Activated CD4-positive, alpha-beta T cell treated with anti-CD3 and anti-CD28 coated beads for 36 hours (primary cell): ENCODE measurements around the gene EGR4. TPM values are rescaled to one million over a fixed set of nuclear protein-coding genes. Genes with fewer than 3 reads are reported as not detected.
"Not testable (repeated sequence)": the region's sequence is repeated elsewhere in the genome, so short reads cannot be mapped to it uniquely, and the experiment has no call there.

Experiments
- ATAC-seq: fragments of 200-7000 bp; cut with Tn5 transposase; one replicate; pipeline ENCODE4 v1.10.0; 2021; ENCODE audit warnings: mild to moderate bottlenecking, moderate library complexity
- CTCF ChIA-PET: fragments of 350-600 bp; sonication (Branson Sonifier 250); formaldehyde crosslinking; loops from one replicate; lab custom pipeline; 2021; ENCODE audit warnings: antibody characterized with exemption; lab: Charles Lee
- POLR2A ChIA-PET: fragments of 350-600 bp; sonication (Branson Sonifier 250); formaldehyde crosslinking; loops from one replicate; lab custom pipeline; 2021; ENCODE audit warnings: antibody characterized with exemption, inconsistent platforms; lab: Charles Lee
- DNase-seq: peaks from one replicate; pipeline ENCODE4 v3.0.0-alpha.2; 2020
- H3K27ac Mint-ChIP-seq: one replicate; pipeline ENCODE4 v1.8.0; 2021; ENCODE audit warnings: mixed read lengths
- H3K27me3 Mint-ChIP-seq: one replicate; pipeline ENCODE4 v1.8.0; 2021; ENCODE audit warnings: mixed read lengths
- H3K36me3 Mint-ChIP-seq: one replicate; pipeline ENCODE4 v1.8.0; 2021; ENCODE audit warnings: low read depth, mixed read lengths
- H3K4me1 Mint-ChIP-seq: one replicate; pipeline ENCODE4 v1.8.0; 2021; ENCODE audit warnings: mixed read lengths
- H3K4me3 Mint-ChIP-seq: one replicate; pipeline ENCODE4 v1.8.0; 2021; ENCODE audit warnings: mild to moderate bottlenecking, moderate library complexity, mixed read lengths
- H3K9me3 Mint-ChIP-seq: one replicate; pipeline ENCODE4 v1.8.0; 2021; ENCODE audit warnings: low read depth, mixed read lengths
- intact Hi-C, 2 experiments: fragments of 100-400 bp; cut with DNase I in 1 of 2; cut with micrococcal nuclease in 1 of 2; formaldehyde crosslinking; loops; one replicate each; pipeline versions ENCODE4 v1.14.2 to v1.15.1; 2022 to 2024; cut with DNase I, micrococcal nuclease
- total RNA-seq, 2 experiments: library from RNA; stranded (reverse); gene quantifications; one replicate each; pipeline ENCODE4 v1.2.3, GENCODE V29; 2021

The EGR4 gene
- total RNA-seq, 2 experiments from 2014 or later: 0.18 to 0.41 TPM

DNA sequence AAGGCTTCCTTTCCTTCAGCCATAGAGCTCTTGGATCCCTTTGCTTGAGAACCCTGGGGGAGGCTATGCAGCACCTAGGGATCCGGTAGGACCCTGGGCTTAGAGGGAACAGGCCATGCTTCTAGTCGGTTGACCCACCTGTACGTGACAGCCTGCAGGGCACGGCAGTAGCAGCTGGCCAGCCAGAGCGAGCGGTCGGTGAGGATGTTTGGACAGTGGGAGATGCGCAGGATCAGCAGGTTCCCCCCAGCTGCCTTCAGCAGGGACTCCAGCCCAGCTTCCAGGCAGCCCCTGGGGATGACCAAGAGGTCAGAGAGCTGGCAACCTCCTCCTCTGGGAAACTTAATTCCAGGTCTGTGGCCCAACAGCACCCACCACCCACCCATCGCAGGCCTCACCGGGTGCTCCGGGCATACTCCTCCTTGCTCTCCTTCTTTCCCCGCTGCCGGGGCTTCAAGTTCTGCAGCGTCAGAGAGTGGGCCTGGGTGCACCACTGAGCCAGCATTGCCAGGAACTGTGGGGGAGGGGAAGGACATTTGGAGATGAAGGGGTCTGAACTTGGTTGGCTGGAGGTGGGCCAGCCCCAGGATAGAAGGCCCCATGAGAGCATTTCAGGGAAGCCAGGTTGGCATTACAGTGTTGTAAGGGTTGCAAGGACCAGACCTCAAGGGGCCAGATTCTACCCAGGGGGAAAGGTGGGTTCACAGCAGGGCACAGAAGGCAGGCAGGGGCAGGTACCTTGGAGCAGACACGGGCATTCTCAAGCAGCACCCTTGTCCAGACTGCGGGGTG is 29.6 kb downstream of the EGR4 start:
- Mint-ChIP-seq H3K4me3 (no peak overlapping the region), H3K9me3 (no peaks in the 10 kb centered on the region), H3K27ac (no peak overlapping the region), H3K36me3 (peaks cover 23% of the 10 kb centered on the region), H3K4me1 (peaks cover 16% of the 10 kb centered on the region), H3K27me3 (no peaks in the 10 kb centered on the region)
- CTCF ChIA-PET: no interaction called here
- intact Hi-C loops: no loop called here
- POLR2A ChIA-PET: no interaction called here
- DNase-seq (no peak), ATAC-seq (no peak)

DNA sequence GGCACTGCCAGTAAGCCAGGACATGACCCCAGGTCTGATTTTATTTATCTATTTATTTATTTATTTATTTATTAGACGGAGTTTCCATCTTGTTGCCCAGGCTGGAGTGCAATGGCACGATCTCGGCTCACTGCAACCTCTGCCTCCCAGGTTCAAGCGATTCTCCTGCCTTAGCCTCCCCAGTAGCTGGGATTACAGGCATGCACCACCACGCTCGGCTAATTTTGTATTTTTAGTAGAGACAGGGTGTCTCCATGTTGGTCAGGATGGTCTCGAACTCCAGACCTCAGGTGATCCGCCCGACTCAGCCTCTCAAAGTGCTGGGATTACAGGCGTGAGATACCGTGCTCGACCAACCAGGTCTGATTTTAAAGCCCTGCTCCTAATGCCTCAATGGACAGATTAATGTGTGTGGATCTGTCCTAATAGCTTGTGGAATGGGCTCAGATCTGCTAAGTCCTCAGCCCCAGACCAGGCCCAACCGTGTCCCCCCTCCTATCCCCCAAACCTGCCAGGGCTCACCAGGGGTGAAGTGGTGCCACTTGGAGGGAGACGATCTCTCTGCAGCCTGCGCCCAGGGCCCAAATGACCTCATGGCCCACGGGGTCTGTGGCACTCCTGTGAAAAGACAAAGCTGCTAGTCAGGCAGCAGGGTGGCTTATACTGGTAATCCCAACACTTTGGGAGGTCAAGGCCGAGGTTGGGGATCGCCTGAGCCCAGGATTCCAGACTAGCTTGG is 30.5 kb downstream of the EGR4 start:
- DNase-seq, ATAC-seq: not testable (repeated sequence)

DNA sequence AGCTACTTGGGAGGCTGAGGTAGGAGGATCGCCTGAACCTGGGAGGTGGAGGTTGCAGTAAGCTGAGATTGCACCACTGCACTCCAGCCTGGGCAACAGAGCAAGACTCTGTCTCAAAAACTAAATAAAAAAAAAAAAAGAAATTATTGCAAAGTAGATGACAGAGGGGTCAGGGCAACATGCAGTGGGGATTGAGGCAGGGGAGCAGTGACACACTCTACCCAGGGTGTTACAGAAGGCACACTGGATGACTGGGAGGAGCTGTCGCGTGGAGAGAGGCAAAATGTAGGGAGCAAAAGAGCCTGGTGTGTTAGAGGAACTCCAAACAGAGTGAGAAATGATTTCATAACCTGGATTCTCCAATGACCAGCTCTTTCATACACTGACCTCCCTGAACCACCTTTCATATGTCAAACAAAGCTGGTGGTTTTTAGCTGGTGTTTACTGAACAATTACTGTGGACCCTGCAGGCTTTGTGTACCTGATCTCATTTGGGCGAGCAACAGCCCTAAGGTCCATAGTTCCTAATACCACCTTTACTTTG is 31.2 kb downstream of the EGR4 start:
- H3K27ac Mint-ChIP-seq: no peak overlapping the region
- CTCF ChIA-PET: interaction anchor here (0.6 to 0.7 kb wide), 2 partner anchors 10 to 28 kb away, joined by 3 read pairs; no protein-coding TSS in a partner anchor
- POLR2A ChIA-PET: no interaction called here

More for the DNA sequence above, 30.5 kb downstream of the EGR4 start:
- H3K4me3 Mint-ChIP-seq, H3K4me1 Mint-ChIP-seq, H3K27me3 Mint-ChIP-seq, H3K9me3 Mint-ChIP-seq, POLR2A ChIA-PET, intact Hi-C loops, H3K27ac Mint-ChIP-seq: not testable (repeated sequence)
- CTCF ChIA-PET: interaction anchor here (0.6 to 0.7 kb wide), 2 partner anchors 9 to 28 kb away, joined by 3 read pairs; no protein-coding TSS in a partner anchor
- H3K36me3 Mint-ChIP-seq: peaks cover 18% of the 10 kb centered on the region

DNA sequence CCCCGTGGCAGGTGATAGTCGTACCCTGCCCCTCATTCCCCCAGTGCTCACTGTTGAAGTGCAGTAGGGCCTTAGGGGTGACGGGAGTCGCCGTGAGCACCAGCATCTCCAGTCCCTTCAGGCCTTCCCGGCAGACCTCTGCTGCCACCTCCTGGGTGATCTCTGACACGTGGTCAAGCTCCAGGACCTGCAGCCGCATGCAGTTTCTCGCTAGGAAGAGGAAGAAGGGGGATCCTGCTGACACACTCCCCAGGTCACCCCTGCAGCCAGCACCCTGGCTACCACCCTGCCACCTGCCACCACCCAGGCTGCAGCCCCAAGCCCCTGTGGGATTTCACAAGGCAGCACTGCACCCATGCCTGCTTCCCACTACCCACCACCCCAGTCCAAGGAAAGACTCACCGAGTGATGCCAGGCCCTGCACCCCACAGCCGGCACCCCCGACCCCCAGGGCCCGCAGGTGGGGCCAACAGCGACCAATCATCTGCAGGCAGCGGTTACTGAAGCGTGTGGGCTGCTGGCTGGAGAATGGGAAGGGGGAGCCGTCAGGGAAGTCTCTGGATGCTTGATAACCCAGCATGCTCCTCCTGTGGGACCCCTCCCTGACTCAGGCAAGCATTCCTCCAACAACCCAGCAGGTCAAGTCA is 32.9 kb downstream of the EGR4 start:
- DNase-seq: peak; percentile 41
- no peak for ATAC-seq
- Mint-ChIP-seq H3K27me3 (no peaks in the 10 kb centered on the region), H3K4me1 (no peaks in the 10 kb centered on the region), H3K9me3 (no peaks in the 10 kb centered on the region), H3K36me3 (peaks cover 13% of the 10 kb centered on the region), H3K27ac (no peak overlapping the region), H3K4me3 (no peak overlapping the region)
- ChIA-PET CTCF (no interaction called here), POLR2A (no interaction called here)
- intact Hi-C loops: no loop called here

More for the DNA sequence above, 31.2 kb downstream of the EGR4 start:
- peaks cover 5% of the 10 kb centered on the region for H3K4me1 Mint-ChIP-seq
- H3K9me3 Mint-ChIP-seq: no peaks in the 10 kb centered on the region
- H3K4me3 Mint-ChIP-seq: no peak overlapping the region
- peaks cover 16% of the 10 kb centered on the region for H3K36me3 Mint-ChIP-seq
- intact Hi-C loops: no loop called here
- DNase-seq (no peak), ATAC-seq (no peak)
- no peaks in the 10 kb centered on the region for H3K27me3 Mint-ChIP-seq

DNA sequence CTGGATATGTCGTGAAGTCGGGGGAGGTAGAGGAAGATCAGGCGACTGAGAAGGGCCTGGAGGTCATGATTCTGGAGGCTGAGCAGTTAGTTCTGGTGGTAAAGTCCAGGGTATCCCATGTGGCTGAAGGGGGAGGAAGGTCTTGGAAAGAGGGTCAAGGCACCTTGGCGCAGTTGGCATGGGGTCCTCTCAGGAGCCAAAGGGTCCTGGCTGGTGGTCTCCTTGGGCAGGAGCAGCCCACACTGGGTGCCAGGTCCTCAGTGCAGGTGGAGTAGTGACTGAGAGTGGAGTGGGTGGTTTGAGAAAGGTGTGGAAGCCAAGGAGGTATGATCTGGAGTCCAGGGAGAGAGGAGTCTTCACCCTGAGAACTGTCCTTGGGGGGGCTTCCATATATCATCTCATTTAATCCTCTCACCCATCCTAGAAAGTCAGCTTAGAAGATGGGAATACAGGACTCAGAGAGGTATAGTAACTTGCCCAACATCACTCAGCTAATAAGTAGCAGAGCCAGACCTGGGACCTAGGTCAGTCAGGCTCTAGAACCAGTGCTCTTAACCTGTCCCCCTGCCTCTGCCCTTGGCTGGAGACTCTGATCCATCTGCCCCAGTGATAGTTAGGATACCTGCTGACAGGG is 33.5 kb downstream of the EGR4 start:
- H3K36me3 Mint-ChIP-seq: peaks cover 13% of the 10 kb centered on the region
- ATAC-seq: no peak
- no peaks in the 10 kb centered on the region for H3K27me3 Mint-ChIP-seq
- intact Hi-C loops: no loop called here
- no peaks in the 10 kb centered on the region for H3K9me3 Mint-ChIP-seq
- H3K4me3 Mint-ChIP-seq: no peak overlapping the region
- CTCF ChIA-PET: interaction anchor here (0.5 kb wide), 1 partner anchor 191 kb away, joined by 4 read pairs; no protein-coding TSS in a partner anchor
- no peak for DNase-seq
- H3K27ac Mint-ChIP-seq: no peak overlapping the region
- POLR2A ChIA-PET: interaction anchor here (0.5 kb wide), 1 partner anchor 9 kb away, joined by 3 read pairs; no protein-coding TSS in a partner anchor
- no peaks in the 10 kb centered on the region for H3K4me1 Mint-ChIP-seq

DNA sequence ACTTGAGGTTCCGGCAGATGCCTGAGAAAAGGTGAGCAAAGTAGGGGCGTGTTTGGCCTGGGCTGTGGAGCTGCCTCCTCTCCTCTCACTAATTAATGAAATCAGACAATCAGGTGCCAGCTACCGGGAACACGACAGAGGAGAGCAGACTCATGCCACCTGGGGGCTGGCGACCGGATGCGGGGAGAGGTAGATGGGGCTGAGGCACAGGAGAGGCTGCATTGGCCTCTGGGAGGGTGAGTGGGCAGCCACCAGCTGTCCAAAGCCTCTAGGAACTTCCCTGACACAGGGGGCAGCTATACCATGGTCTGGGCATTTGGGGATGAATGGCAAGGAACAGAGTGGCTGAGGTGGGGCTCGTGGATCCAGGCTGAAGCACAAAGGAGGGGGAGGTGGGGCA is 34.1 kb downstream of the EGR4 start:
- H3K4me1 Mint-ChIP-seq: no peaks in the 10 kb centered on the region
- no peak overlapping the region for H3K27ac Mint-ChIP-seq
- H3K27me3 Mint-ChIP-seq: no peaks in the 10 kb centered on the region
- ChIA-PET CTCF (interaction anchor here (0.5 to 0.6 kb wide), 2 partner anchors 51 to 191 kb away, joined by 4 read pairs; no protein-coding TSS in a partner anchor), POLR2A (interaction anchor here (0.5 kb wide), 1 partner anchor 8 kb away, joined by 3 read pairs; no protein-coding TSS in a partner anchor)
- no peak for DNase-seq
- intact Hi-C loops: no loop called here
- H3K9me3 Mint-ChIP-seq: no peaks in the 10 kb centered on the region
- H3K4me3 Mint-ChIP-seq: no peak overlapping the region
- ATAC-seq: no peak
- H3K36me3 Mint-ChIP-seq: peaks cover 14% of the 10 kb centered on the region

DNA sequence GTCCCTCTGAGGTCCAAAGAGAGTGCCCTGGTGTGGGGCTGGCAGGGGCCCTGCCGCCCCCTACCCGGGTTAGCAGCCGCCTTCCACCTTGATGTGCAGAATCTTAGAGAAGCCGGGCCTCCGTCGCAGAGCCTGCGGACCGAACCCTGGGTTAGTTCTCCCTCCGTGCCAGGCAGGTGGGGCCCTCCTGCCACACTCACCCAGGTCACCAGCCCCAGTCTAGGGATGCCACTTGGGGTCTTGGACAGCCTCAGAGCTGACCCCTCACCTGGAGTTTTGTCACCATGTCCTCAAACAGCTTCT is 34.5 kb downstream of the EGR4 start:
- ChIA-PET CTCF (interaction anchor here (0.6 kb wide), 1 partner anchor 51 kb away, joined by 4 read pairs; no protein-coding TSS in a partner anchor), POLR2A (no interaction called here)
- H3K27ac Mint-ChIP-seq: no peak overlapping the region
- peaks cover 13% of the 10 kb centered on the region for H3K36me3 Mint-ChIP-seq
- intact Hi-C loops: no loop called here
- no peaks in the 10 kb centered on the region for H3K4me1 Mint-ChIP-seq
- ATAC-seq (no peak), DNase-seq (no peak)
- H3K4me3 Mint-ChIP-seq: no peak overlapping the region
- H3K9me3 Mint-ChIP-seq: no peaks in the 10 kb centered on the region
- H3K27me3 Mint-ChIP-seq: no peaks in the 10 kb centered on the region

DNA sequence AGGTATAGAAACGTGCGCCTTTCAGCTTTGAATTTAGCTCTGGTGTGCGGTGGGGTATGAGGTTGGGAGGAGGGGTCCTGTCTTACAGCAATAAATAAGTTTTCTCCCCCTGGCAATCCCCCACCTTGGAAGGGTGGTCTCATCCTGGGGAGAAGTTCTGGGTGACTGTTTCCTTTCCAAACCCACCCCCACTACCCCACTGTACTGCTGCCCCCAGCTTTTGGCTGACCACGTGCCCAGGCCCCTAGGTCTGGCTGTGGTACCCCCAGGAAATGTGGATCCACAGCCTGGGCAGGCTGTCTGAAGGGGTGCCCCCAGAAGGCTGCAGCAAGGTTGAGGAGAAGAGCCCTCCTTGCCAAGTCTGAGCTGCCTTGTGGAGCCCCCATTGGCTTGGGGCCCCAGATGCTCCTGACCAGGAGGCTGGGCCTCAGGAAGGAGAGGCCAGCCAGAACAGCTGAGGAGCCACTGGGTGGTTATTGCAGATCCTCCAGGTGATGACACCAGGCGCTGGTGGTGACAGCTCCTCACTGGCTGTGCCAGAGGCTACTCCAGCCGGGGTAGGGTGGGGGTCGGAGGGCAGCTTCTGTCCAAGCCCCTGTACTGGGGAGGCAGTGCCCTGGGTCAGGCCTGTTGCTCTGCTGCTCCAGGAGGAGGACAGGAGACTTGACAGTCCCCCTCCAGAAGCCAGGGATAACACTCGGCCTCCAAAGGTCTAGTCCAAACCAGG is 35.0 kb downstream of the EGR4 start:
- DNase-seq (no peak), ATAC-seq (no peak)
- Mint-ChIP-seq H3K4me3 (no peak overlapping the region), H3K9me3 (no peaks in the 10 kb centered on the region), H3K4me1 (no peaks in the 10 kb centered on the region), H3K27me3 (no peaks in the 10 kb centered on the region), H3K36me3 (peaks cover 10% of the 10 kb centered on the region), H3K27ac (no peak overlapping the region)
- intact Hi-C loops: no loop called here
- ChIA-PET POLR2A (no interaction called here), CTCF (interaction anchor here (0.6 to 1.6 kb wide), 2 partner anchors 14 to 51 kb away, joined by 4 read pairs; no protein-coding TSS in a partner anchor)

DNA sequence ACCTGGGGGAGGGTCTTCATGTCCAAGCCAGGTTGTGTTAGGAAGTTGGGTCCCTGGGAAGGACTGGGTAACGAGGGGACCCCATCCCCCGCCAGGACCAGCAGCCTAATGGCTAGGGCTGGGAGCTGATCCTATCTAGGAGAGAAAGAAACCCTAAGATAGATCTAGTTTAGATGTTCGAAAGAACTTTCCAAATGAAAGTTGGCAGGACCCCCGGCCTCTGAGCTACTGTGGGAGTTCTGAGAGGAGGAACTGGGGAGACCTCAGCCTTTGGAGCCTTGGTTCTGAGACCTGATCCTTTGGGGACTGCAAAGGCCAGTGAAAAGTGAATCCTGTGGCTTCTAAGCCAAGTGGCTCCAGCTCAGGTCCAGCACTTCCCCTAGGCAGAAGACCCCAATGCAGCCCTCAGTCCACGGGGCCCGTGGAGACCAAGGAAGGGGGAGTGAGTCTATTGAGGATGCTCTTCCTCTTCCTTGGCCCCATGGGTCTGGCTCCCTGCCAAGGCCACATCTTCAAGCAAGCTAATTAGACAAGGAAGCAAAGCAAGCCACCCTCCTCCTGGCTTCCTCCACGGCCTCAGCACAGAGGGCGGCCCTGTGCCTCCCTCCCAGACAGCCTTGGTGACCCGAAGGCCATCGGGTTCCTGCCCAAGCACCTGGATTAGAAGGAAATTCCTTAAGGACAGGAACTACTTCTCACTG is 35.8 kb downstream of the EGR4 start:
- DNase-seq (peak; percentile 25), ATAC-seq (no peak)
- no peaks in the 10 kb centered on the region for H3K9me3 Mint-ChIP-seq
- no peaks in the 10 kb centered on the region for H3K27me3 Mint-ChIP-seq
- intact Hi-C loops: no loop called here
- no peak overlapping the region for H3K27ac Mint-ChIP-seq
- no peaks in the 10 kb centered on the region for H3K4me1 Mint-ChIP-seq
- no peak overlapping the region for H3K4me3 Mint-ChIP-seq
- ChIA-PET CTCF (interaction anchor here (0.6 to 1.6 kb wide), 4 partner anchors 13 to 478 kb away, joined by 3 to 4 read pairs (median 4); no protein-coding TSS in a partner anchor), POLR2A (no interaction called here)
- peaks cover 10% of the 10 kb centered on the region for H3K36me3 Mint-ChIP-seq

DNA sequence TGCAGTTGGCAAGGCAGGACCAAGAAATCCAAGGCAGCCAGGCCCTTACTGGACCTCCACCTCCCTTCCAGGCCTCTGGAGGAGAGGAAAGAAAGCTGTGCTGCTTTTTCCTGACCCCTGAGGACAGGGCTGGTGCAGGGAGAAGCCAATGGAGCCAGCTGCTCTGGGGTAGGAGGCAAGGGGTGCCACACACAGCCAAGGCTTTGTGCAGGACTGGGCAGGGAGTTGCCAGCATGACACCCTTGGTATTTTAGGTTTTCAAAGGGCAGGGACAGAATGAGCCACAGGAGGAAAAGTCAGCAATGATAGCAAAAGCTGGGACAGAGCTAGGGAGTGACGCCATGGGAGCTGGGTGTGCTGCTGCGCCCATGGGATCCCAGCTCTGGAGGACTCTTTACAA is 36.3 kb downstream of the EGR4 start:
- Mint-ChIP-seq H3K27ac (no peak overlapping the region), H3K36me3 (peaks cover 15% of the 10 kb centered on the region), H3K4me3 (no peak overlapping the region), H3K27me3 (no peaks in the 10 kb centered on the region), H3K4me1 (no peaks in the 10 kb centered on the region), H3K9me3 (no peaks in the 10 kb centered on the region)
- intact Hi-C loops: no loop called here
- ATAC-seq (no peak), DNase-seq (no peak)
- ChIA-PET CTCF (interaction anchor here (0.6 to 1.6 kb wide), 3 partner anchors 12 to 283 kb away, joined by 3 to 4 read pairs (median 3); no protein-coding TSS in a partner anchor), POLR2A (no interaction called here)
